ENCODE measurements around the gene TRPM1.

Gene TRPM1

GRCh38 chr15:31014608-31014925 is 87.0 kb downstream of the TRPM1 start:
- ChIA-PET POLR2A (no interaction called here), CTCF (no interaction called here)
- TF ChIP-seq FOXA1 (IDR thresholded peaks at IDR 0.05): no peak
- TF ChIP-seq SUZ12 (IDR thresholded peaks at IDR 0.05): no peak
- no peak for TF ChIP-seq ARNT (IDR thresholded peaks at IDR 0.05)
- no peak for TF ChIP-seq SP1 (IDR thresholded peaks at IDR 0.05)
- no peak for TF ChIP-seq TARDBP (IDR thresholded peaks at IDR 0.05)
- TF ChIP-seq BHLHE40 (IDR thresholded peaks at IDR 0.05; ENCODE audit: borderline replicate concordance): no peak
- TF ChIP-seq FOXM1 (IDR thresholded peaks at IDR 0.05; ENCODE audit: borderline replicate concordance): no peak
- no peak for TF ChIP-seq L3MBTL2 (conservative IDR thresholded peaks at IDR 0.05)
- no peak for TF ChIP-seq CTBP1 (IDR thresholded peaks at IDR 0.05; ENCODE audit: borderline replicate concordance)
- TF ChIP-seq ELF4 (IDR thresholded peaks at IDR 0.05): no peak
- no peak for TF ChIP-seq NFRKB (IDR thresholded peaks at IDR 0.05)
- no peak for TF ChIP-seq LEF1 (IDR thresholded peaks at IDR 0.05; ENCODE audit: borderline replicate concordance)
- TF ChIP-seq FOXK2 (IDR thresholded peaks at IDR 0.05): no peak
- no peak for TF ChIP-seq PKNOX1 (IDR thresholded peaks at IDR 0.05)
- TF ChIP-seq ZNF384 (IDR thresholded peaks at IDR 0.05): no peak
- no peak for TF ChIP-seq HDGF (IDR thresholded peaks at IDR 0.05; ENCODE audit: borderline replicate concordance)
- no peak for DNase-seq (ENCODE audit: extremely low spot score)

- no peak for DNase-seq (ENCODE audit: extremely low spot score)
- CTCF ChIA-PET: interaction anchor here (1.0 to 1.2 kb wide), 2 partner anchors 16 to 115 kb away, joined by 3 read pairs; no protein-coding TSS in a partner anchor
- POLR2A ChIA-PET: no interaction called here
- no peak for TF ChIP-seq ZNF384 (IDR thresholded peaks at IDR 0.05)
Observed at GRCh38 chr15:31013863-31014607, 87.5 kb downstream of the TRPM1 start.

- TF ChIP-seq FOXA1 (IDR thresholded peaks at IDR 0.05): no peak
- no peak for TF ChIP-seq L3MBTL2 (conservative IDR thresholded peaks at IDR 0.05)
- TF ChIP-seq HDGF (IDR thresholded peaks at IDR 0.05; ENCODE audit: borderline replicate concordance): no peak
- no peak for TF ChIP-seq FOXK2 (IDR thresholded peaks at IDR 0.05)
- TF ChIP-seq NFRKB (IDR thresholded peaks at IDR 0.05): no peak
- TF ChIP-seq BHLHE40 (IDR thresholded peaks at IDR 0.05; ENCODE audit: borderline replicate concordance): no peak
- no peak for TF ChIP-seq ARNT (IDR thresholded peaks at IDR 0.05)
- TF ChIP-seq TARDBP (IDR thresholded peaks at IDR 0.05): no peak
- no peak for TF ChIP-seq ZNF384 (IDR thresholded peaks at IDR 0.05)
- TF ChIP-seq LEF1 (IDR thresholded peaks at IDR 0.05; ENCODE audit: borderline replicate concordance): no peak
- TF ChIP-seq SUZ12 (IDR thresholded peaks at IDR 0.05): no peak
- ChIA-PET CTCF (no interaction called here), POLR2A (no interaction called here)
- no peak for DNase-seq (ENCODE audit: extremely low spot score)
Observed at GRCh38 chr15:31012455-31012854, 89.1 kb downstream of the TRPM1 start.

- POLR2A ChIA-PET: no interaction called here
- no peak for DNase-seq (ENCODE audit: extremely low spot score)
- CTCF ChIA-PET: no interaction called here
- TF ChIP-seq NFRKB (IDR thresholded peaks at IDR 0.05) (no peak), FOXA1 (IDR thresholded peaks at IDR 0.05) (no peak)
Observed at GRCh38 chr15:31010036-31010435, 91.5 kb downstream of the TRPM1 start.

GRCh38 chr15:31005660-31006059 is 95.9 kb downstream of the TRPM1 start:
- ChIA-PET CTCF (interaction anchor here (0.7 kb wide), 1 partner anchor 111 kb away, joined by 12 read pairs; no protein-coding TSS in a partner anchor), POLR2A (no interaction called here)
- TF ChIP-seq L3MBTL2 (conservative IDR thresholded peaks at IDR 0.05) (no peak), ARNT (IDR thresholded peaks at IDR 0.05) (no peak), FOXA1 (IDR thresholded peaks at IDR 0.05) (no peak), HDGF (IDR thresholded peaks at IDR 0.05; ENCODE audit: borderline replicate concordance) (no peak), ELF4 (IDR thresholded peaks at IDR 0.05) (no peak), LEF1 (IDR thresholded peaks at IDR 0.05; ENCODE audit: borderline replicate concordance) (no peak), CTBP1 (IDR thresholded peaks at IDR 0.05; ENCODE audit: borderline replicate concordance) (no peak), PKNOX1 (IDR thresholded peaks at IDR 0.05) (no peak), FOXM1 (IDR thresholded peaks at IDR 0.05; ENCODE audit: borderline replicate concordance) (no peak), SP1 (IDR thresholded peaks at IDR 0.05) (no peak), TARDBP (IDR thresholded peaks at IDR 0.05) (no peak), BHLHE40 (IDR thresholded peaks at IDR 0.05; ENCODE audit: borderline replicate concordance) (no peak), NFRKB (IDR thresholded peaks at IDR 0.05) (no peak), FOXK2 (IDR thresholded peaks at IDR 0.05) (no peak), ZNF384 (IDR thresholded peaks at IDR 0.05) (no peak), SUZ12 (IDR thresholded peaks at IDR 0.05) (no peak)
- no peak for DNase-seq (ENCODE audit: extremely low spot score)

GRCh38 chr15:31004220-31004733 is 97.2 kb downstream of the TRPM1 start:
- CTCF ChIA-PET: no interaction called here
- no peak for DNase-seq (ENCODE audit: extremely low spot score)

More at GRCh38 chr15:31004220-31004733, 97.2 kb downstream of the TRPM1 start:
- POLR2A ChIA-PET: no interaction called here
- TF ChIP-seq FOXM1 (IDR thresholded peaks at IDR 0.05; ENCODE audit: borderline replicate concordance) (no peak), TARDBP (IDR thresholded peaks at IDR 0.05) (no peak), SP1 (IDR thresholded peaks at IDR 0.05) (no peak), PKNOX1 (IDR thresholded peaks at IDR 0.05) (no peak), FOXA1 (IDR thresholded peaks at IDR 0.05) (no peak), ARNT (IDR thresholded peaks at IDR 0.05) (no peak), HDGF (IDR thresholded peaks at IDR 0.05; ENCODE audit: borderline replicate concordance) (no peak), L3MBTL2 (conservative IDR thresholded peaks at IDR 0.05) (no peak), ZNF384 (IDR thresholded peaks at IDR 0.05) (no peak), FOXK2 (IDR thresholded peaks at IDR 0.05) (no peak), NFRKB (IDR thresholded peaks at IDR 0.05) (no peak), SUZ12 (IDR thresholded peaks at IDR 0.05) (no peak)

Measured in HEK293T (cell line).